ENCODE data around the gene RABEP1.

The RABEP1 gene

GRCh38 chr17:5282642-5283217, 646 bp downstream of the RABEP1 start:
- no peak for DNase-seq (ENCODE audit: low read depth)
- no peak for TF ChIP-seq CTCF (IDR thresholded peaks at IDR 0.05; ENCODE audit: low read depth, low read length, missing control alignments)
- peak overlapping the region; percentile 63 for H3K4me3 ChIP-seq (ENCODE audit: low read depth, low read length)

GRCh38 chr17:5283571-5284315, 1.7 kb downstream of the RABEP1 start:
- TF ChIP-seq CTCF (IDR thresholded peaks at IDR 0.05; ENCODE audit: low read depth, low read length, missing control alignments) = no peak
- peak overlapping the region; percentile 63 for H3K4me3 ChIP-seq (ENCODE audit: low read depth, low read length)
- no peak for DNase-seq (ENCODE audit: low read depth)

GRCh38 chr17:5284681-5285080, 2.6 kb downstream of the RABEP1 start:
- no peak for TF ChIP-seq CTCF (IDR thresholded peaks at IDR 0.05; ENCODE audit: low read depth, low read length, missing control alignments)

GRCh38 chr17:5286846-5287245, 4.8 kb downstream of the RABEP1 start:
- no peak for DNase-seq (ENCODE audit: low read depth)
- no peak for TF ChIP-seq CTCF (IDR thresholded peaks at IDR 0.05; ENCODE audit: low read depth, low read length, missing control alignments)
- no peak overlapping the region for H3K4me3 ChIP-seq (ENCODE audit: low read depth, low read length)

More at GRCh38 chr17:5284681-5285080, 2.6 kb downstream of the RABEP1 start:
- peak overlapping the region; percentile 63 for H3K4me3 ChIP-seq (ENCODE audit: low read depth, low read length)
- no peak for DNase-seq (ENCODE audit: low read depth)

- no peak for DNase-seq (ENCODE audit: low read depth)
- no peak overlapping the region for H3K4me3 ChIP-seq (ENCODE audit: low read depth, low read length)
- no peak for TF ChIP-seq CTCF (IDR thresholded peaks at IDR 0.05; ENCODE audit: low read depth, low read length, missing control alignments)
Measured at GRCh38 chr17:5291683-5292350, 9.7 kb downstream of the RABEP1 start.

- no peak for TF ChIP-seq CTCF (IDR thresholded peaks at IDR 0.05; ENCODE audit: low read depth, low read length, missing control alignments)
Measured at GRCh38 chr17:5297245-5297644, 15.2 kb downstream of the RABEP1 start.

More at GRCh38 chr17:5297245-5297644, 15.2 kb downstream of the RABEP1 start:
- no peak overlapping the region for H3K4me3 ChIP-seq (ENCODE audit: low read depth, low read length)
- no peak for DNase-seq (ENCODE audit: low read depth)

Data from GM12864 (cell line).